Vagina (tissue), 2 donors: Measurements from ENCODE around the gene C12orf57. TPM values are rescaled to one million over a fixed set of nuclear protein-coding genes. Genes with fewer than 3 reads are reported as not detected.

Experiments used
- DNase-seq, 2 donors: peaks; one replicate each; pipeline ENCODE4 v3.0.0-alpha.2; 2017; ENCODE audit errors: extremely low spot score in 2 of 2
- H3K27ac ChIP-seq: fragments of 200-600 bp; sonication (generic); one replicate; pipeline ENCODE4 v1.5.1; 2019
- H3K27me3 ChIP-seq: fragments of 200-600 bp; sonication (generic); one replicate; pipeline ENCODE4 v1.5.1; 2019
- H3K36me3 ChIP-seq, 2 donors: fragments of 200-600 bp; sonication (generic); one replicate each; pipeline ENCODE4 v1.5.1; 2017 to 2019
- H3K4me1 ChIP-seq: fragments of 200-600 bp; sonication (generic); one replicate; pipeline ENCODE4 v1.5.1; 2019
- H3K4me3 ChIP-seq, 2 donors: fragments of 200-600 bp; sonication (generic); 1 replicate in 1 of 2; 2 replicates in 1 of 2; pipeline ENCODE4 v1.5.1; 2016 to 2019
- H3K9me3 ChIP-seq: fragments of 200-600 bp; sonication (generic); one replicate; pipeline ENCODE4 v1.5.1; 2019
- CTCF ChIP-seq, 3 experiments: fragments of 450-650 bp in 2 of 3; fragments of 200-600 bp in 1 of 3; sonication (generic) in 1 of 3; IDR thresholded peaks; one replicate each; pipeline ENCODE4 v1.5.1; 2017 to 2019; ENCODE audit warnings: antibody characterized with exemption in 3 of 3, mild to moderate bottlenecking in 2 of 3, moderate library complexity in 2 of 3
- POLR2A ChIP-seq, 2 donors: fragments of 450-650 bp; IDR thresholded peaks; one replicate each; pipeline ENCODE4 v1.6.1; 2017; ENCODE audit warnings: antibody characterized with exemption in 2 of 2, mild to moderate bottlenecking in 2 of 2, moderate library complexity in 2 of 2
- POLR2AphosphoS5 ChIP-seq, 2 donors: sonication (generic); formaldehyde crosslinking; IDR thresholded peaks; one replicate each; pipeline ENCODE4 v1.9.0; 2017; ENCODE audit warnings: antibody characterized with exemption in 2 of 2, mild to moderate bottlenecking in 2 of 2, low read depth in 1 of 2; ENCODE audit not compliant: insufficient read depth in 1 of 2
- intact Hi-C: fragments of 100-400 bp; cut with DNase I; formaldehyde crosslinking; loops from one replicate; pipeline ENCODE4 v1.15.1; 2023
- total RNA-seq: library from RNA; depleted of rRNA; stranded (reverse); fragments of >200 nt; gene quantifications from one replicate; pipeline ENCODE4 v1.2.3, GENCODE V29; 2016

Gene C12orf57
- total RNA-seq, 1 donor from 2014 or later = 760 TPM

- peak in 1 of 2 donors; percentile 11 for TF ChIP-seq POLR2A (IDR thresholded peaks at IDR 0.05)
- TF ChIP-seq CTCF (IDR thresholded peaks at IDR 0.05) = no peak
- no peaks in the 10 kb centered on the region for H3K27me3 ChIP-seq
- DNase-seq = no peak
- peak overlapping the region; percentile 95 for H3K27ac ChIP-seq
- no peaks in the 10 kb centered on the region for H3K36me3 ChIP-seq
- peaks cover 46% of the 10 kb centered on the region for H3K4me1 ChIP-seq
- intact Hi-C loops = loop anchor here (5.0 kb wide), 1 partner anchor 149 kb away; the partner anchor contains the start of gene C1R
- peak overlapping the region; percentile 56 to 73 for H3K4me3 ChIP-seq
- H3K9me3 ChIP-seq = no peaks in the 10 kb centered on the region
Measured at GRCh38 chr12:6943389-6943721, 467 bp upstream of the C12orf57 start.

- peaks cover 34% of the 10 kb centered on the region for H3K4me1 ChIP-seq
- peak in 1 of 2 donors; percentile 97 for DNase-seq
- no peaks in the 10 kb centered on the region for H3K27me3 ChIP-seq
- no peaks in the 10 kb centered on the region for H3K36me3 ChIP-seq
- peak overlapping the region; percentile 56 to 73 for H3K4me3 ChIP-seq
- H3K9me3 ChIP-seq = no peaks in the 10 kb centered on the region
- intact Hi-C loops = loop anchor here (5.0 kb wide), 2 partner anchors 148 to 168 kb away; partner anchors contain the start of gene C1R
- peak overlapping the region; percentile 95 for H3K27ac ChIP-seq
- peak; percentile 35 to 88 for TF ChIP-seq POLR2AphosphoS5 (IDR thresholded peaks at IDR 0.05; ENCODE audit: insufficient read depth in 1 of 2, low read depth in 1 of 2)
- peak; percentile 54 to 98 (median 73) for TF ChIP-seq CTCF (IDR thresholded peaks at IDR 0.05)
- peak in 1 of 2 donors; percentile 40 for TF ChIP-seq POLR2A (IDR thresholded peaks at IDR 0.05)
Measured at GRCh38 chr12:6944381-6945186, 762 bp downstream of the C12orf57 start.

GRCh38 chr12:6945613-6946012 lies 1.8 kb downstream of the C12orf57 start:
- no peak for DNase-seq
- H3K36me3 ChIP-seq = no peaks in the 10 kb centered on the region
- TF ChIP-seq POLR2AphosphoS5 (IDR thresholded peaks at IDR 0.05; ENCODE audit: insufficient read depth in 1 of 2, low read depth in 1 of 2) (no peak), POLR2A (IDR thresholded peaks at IDR 0.05) (no peak), CTCF (IDR thresholded peaks at IDR 0.05) (no peak)
- peaks cover 31% of the 10 kb centered on the region for H3K4me1 ChIP-seq
- intact Hi-C loops = loop anchor here (5.0 kb wide), 1 partner anchor 167 kb away; no protein-coding TSS in a partner anchor
- peak overlapping the region; percentile 95 for H3K27ac ChIP-seq
- H3K27me3 ChIP-seq = no peaks in the 10 kb centered on the region
- no peaks in the 10 kb centered on the region for H3K9me3 ChIP-seq
- H3K4me3 ChIP-seq = peak overlapping the region in 1 of 2 donors; percentile 27

- H3K27me3 ChIP-seq = no peaks in the 10 kb centered on the region
- peaks cover 31% of the 10 kb centered on the region for H3K4me1 ChIP-seq
- H3K9me3 ChIP-seq = no peaks in the 10 kb centered on the region
- DNase-seq = no peak
- no peak for TF ChIP-seq CTCF (IDR thresholded peaks at IDR 0.05)
- TF ChIP-seq POLR2AphosphoS5 (IDR thresholded peaks at IDR 0.05; ENCODE audit: insufficient read depth in 1 of 2, low read depth in 1 of 2) = peak; percentile 77 to 78
- H3K27ac ChIP-seq = peak overlapping the region; percentile 95
- peak overlapping the region; percentile 27 to 35 for H3K4me3 ChIP-seq
- intact Hi-C loops = loop anchor here (5.0 kb wide), 1 partner anchor 166 kb away; no protein-coding TSS in a partner anchor
- H3K36me3 ChIP-seq = no peaks in the 10 kb centered on the region
Measured at GRCh38 chr12:6946033-6946919, 2.5 kb downstream of the C12orf57 start.
